DOHH2 (cell line): ENCODE data around the gene ZNF236.

Experiments used
- H3F3A ChIP-seq: fragments of 200-600 bp; sonication (generic), shearing (Covaris generic); 2 replicates; pipeline ENCODE4 v1.6.0; 2016; ENCODE audit warnings: antibody characterized with exemption, mild to moderate bottlenecking; ENCODE audit not compliant: control insufficient read depth, insufficient read depth
- H3K27ac ChIP-seq: fragments of 200-600 bp; sonication (generic); 2 replicates; pipeline ENCODE4 v1.5.1; 2014; ENCODE audit warnings: low read depth, mild to moderate bottlenecking, low read length, moderate library complexity
- H3K27me3 ChIP-seq: fragments of 200-600 bp; sonication (generic); 2 replicates; pipeline ENCODE4 v1.6.1; 2014; ENCODE audit warnings: mild to moderate bottlenecking, low read length, mixed read lengths; ENCODE audit not compliant: control insufficient read depth
- H3K36me3 ChIP-seq: fragments of 200-600 bp; sonication (generic); 2 replicates; pipeline ENCODE4 v1.6.1; 2014; ENCODE audit warnings: mild to moderate bottlenecking, low read length, moderate library complexity, mixed read lengths; ENCODE audit not compliant: control insufficient read depth
- H3K4me1 ChIP-seq: fragments of 200-600 bp; sonication (generic); 2 replicates; pipeline ENCODE4 v1.6.1; 2014; ENCODE audit warnings: mild to moderate bottlenecking, low read length, mixed read lengths; ENCODE audit not compliant: control insufficient read depth
- H3K4me2 ChIP-seq: fragments of 200-600 bp; sonication (generic); 2 replicates; pipeline ENCODE4 v1.6.0; 2014; ENCODE audit warnings: mild to moderate bottlenecking, low read length, moderate library complexity
- H3K4me3 ChIP-seq: fragments of 200-600 bp; sonication (generic); 2 replicates; pipeline ENCODE4 v1.5.1; 2014; ENCODE audit warnings: mild to moderate bottlenecking, low read length, mixed read lengths
- H3K79me2 ChIP-seq: fragments of 200-600 bp; sonication (generic); 2 replicates; pipeline ENCODE4 v1.6.1; 2014; ENCODE audit warnings: mild to moderate bottlenecking, low read length, mixed read lengths; ENCODE audit not compliant: control insufficient read depth
- H3K9me2 ChIP-seq: fragments of 200-600 bp; sonication (generic); replicated peaks from 2 replicates; pipeline ENCODE4 v1.6.1; 2014; ENCODE audit warnings: mild to moderate bottlenecking, low read length, mixed read lengths; ENCODE audit not compliant: control insufficient read depth
- H3K9me3 ChIP-seq: fragments of 200-600 bp; sonication (generic); 2 replicates; pipeline ENCODE4 v1.6.1; 2014; ENCODE audit warnings: antibody characterized with exemption, low read length, mixed read lengths; ENCODE audit not compliant: control insufficient read depth, insufficient read depth
- H4K20me1 ChIP-seq: fragments of 200-600 bp; sonication (generic); 2 replicates; pipeline ENCODE4 v1.6.0; 2014; ENCODE audit warnings: low read depth, mild to moderate bottlenecking, antibody characterized with exemption, low read length, moderate library complexity; ENCODE audit not compliant: control insufficient read depth, insufficient read depth
- CTCF ChIP-seq: fragments of 200-600 bp; sonication (generic); IDR thresholded peaks from one replicate; pipeline ENCODE4 v1.5.1; 2014; ENCODE audit warnings: antibody characterized with exemption, mild to moderate bottlenecking, low read depth, low read length; ENCODE audit not compliant: poor library complexity, severe bottlenecking
- EZH2phosphoT487 ChIP-seq: fragments of 200-600 bp; sonication (generic); IDR thresholded peaks from 2 replicates; pipeline ENCODE4 v1.6.1; 2017; ENCODE audit warnings: borderline replicate concordance, mild to moderate bottlenecking, antibody characterized with exemption, low read length, moderate library complexity, mixed read lengths

ZNF236 gene

GRCh38 chr18:77009675-77010074 lies 187.3 kb downstream of the ZNF236 start:
- Histone ChIP-seq H3K4me3 (no peak overlapping the region), H3K9me3 (no peaks in the 10 kb centered on the region), H3K27me3 (no peaks in the 10 kb centered on the region), H3K4me1 (peaks cover 12% of the 10 kb centered on the region), H3K27ac (no peak overlapping the region), H3K4me2 (no peak overlapping the region), H3K36me3 (no peaks in the 10 kb centered on the region; the same call in 1 of the 2 replicates), H3F3A (no peaks in the 10 kb centered on the region), H3K79me2 (no peaks in the 10 kb centered on the region), H3K9me2 (no peaks in the 10 kb centered on the region), H4K20me1 (no peaks in the 10 kb centered on the region)
- TF ChIP-seq EZH2phosphoT487 (no peak), CTCF (no peak)

- H3K36me3 ChIP-seq: peaks cover 16% of the 10 kb centered on the region
- H3F3A ChIP-seq: no peaks in the 10 kb centered on the region
- no peak overlapping the region for H3K27ac ChIP-seq
- no peaks in the 10 kb centered on the region for H3K9me2 ChIP-seq
- H3K4me3 ChIP-seq: no peak overlapping the region
- no peaks in the 10 kb centered on the region for H3K27me3 ChIP-seq
- H3K4me1 ChIP-seq: peaks cover 11% of the 10 kb centered on the region
- H3K4me2 ChIP-seq: no peak overlapping the region
- H3K79me2 ChIP-seq: no peaks in the 10 kb centered on the region
- no peak for TF ChIP-seq CTCF
- TF ChIP-seq EZH2phosphoT487: no peak
- H4K20me1 ChIP-seq: no peaks in the 10 kb centered on the region; the same call in 1 of the 2 replicates
- no peaks in the 10 kb centered on the region for H3K9me3 ChIP-seq
Observed at GRCh38 chr18:77012120-77012519, 189.8 kb downstream of the ZNF236 start.

GRCh38 chr18:77012806-77013541 lies 190.6 kb downstream of the ZNF236 start:
- no peaks in the 10 kb centered on the region for H3F3A ChIP-seq
- TF ChIP-seq EZH2phosphoT487 (no peak), CTCF (no peak)
- H3K9me3 ChIP-seq: no peaks in the 10 kb centered on the region
- no peaks in the 10 kb centered on the region for H3K27me3 ChIP-seq
- no peak overlapping the region for H3K27ac ChIP-seq
- peaks cover 22% of the 10 kb centered on the region for H3K36me3 ChIP-seq
- no peaks in the 10 kb centered on the region; the same call in 1 of the 2 replicates for H4K20me1 ChIP-seq
- no peak overlapping the region for H3K4me3 ChIP-seq
- no peaks in the 10 kb centered on the region for H3K9me2 ChIP-seq
- peaks cover 6% of the 10 kb centered on the region for H3K4me1 ChIP-seq
- no peaks in the 10 kb centered on the region for H3K79me2 ChIP-seq
- no peak overlapping the region for H3K4me2 ChIP-seq
